Activated T-cell treated with anti-CD3 and anti-CD28 coated beads, Interleukin-2, amount 50 U/mL, for 48 hours (primary cell): ENCODE measurements around the gene CECR2.
"Not testable (repeated sequence)": the region's sequence is repeated elsewhere in the genome, so short reads cannot be mapped to it uniquely, and the experiment has no call there.

Experiments
- DNase-seq, 2 experiments: peaks; one replicate each; pipeline ENCODE4 v3.0.0-alpha.2; 2020

Gene CECR2

DNA sequence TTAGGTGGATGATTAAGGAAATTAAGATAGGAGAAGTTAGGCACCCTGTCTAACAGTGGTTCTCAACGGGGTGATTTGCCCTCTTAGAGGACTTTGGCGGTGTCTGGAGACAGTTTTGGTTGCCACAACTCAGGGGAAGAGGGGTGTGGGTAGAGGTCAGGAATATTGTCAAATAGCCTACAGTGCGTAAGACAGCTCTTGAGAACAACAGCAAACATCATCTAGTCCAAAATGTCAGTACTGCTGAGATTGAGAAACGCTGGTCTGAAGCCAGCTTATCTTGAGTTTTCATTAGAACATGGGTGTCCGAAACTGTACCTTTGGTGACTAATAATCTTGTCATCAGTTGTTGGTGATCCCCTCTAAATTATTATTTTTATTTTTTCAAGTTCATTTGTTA is 38.4 kb downstream of the CECR2 start:
- DNase-seq: no peak

DNA sequence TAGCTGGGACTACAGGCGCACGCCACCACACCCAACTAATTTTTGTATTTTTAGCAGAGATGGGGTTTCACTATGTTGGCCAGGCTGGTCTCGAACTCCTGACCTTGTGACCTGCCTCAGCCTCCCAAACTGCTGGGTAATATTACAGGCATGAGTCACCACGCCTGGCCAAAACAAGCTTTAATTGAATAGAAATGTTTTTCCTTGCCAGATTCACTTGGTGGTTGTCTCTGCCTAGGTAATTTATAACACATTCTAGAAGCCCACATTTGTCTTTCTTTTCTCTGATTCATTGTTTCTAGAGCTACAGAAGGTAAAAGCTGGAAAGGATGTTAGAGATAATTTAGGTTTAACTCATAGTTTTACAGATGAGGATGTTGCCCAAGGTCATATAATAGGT is 41.3 kb downstream of the CECR2 start:
- DNase-seq: no peak

DNA sequence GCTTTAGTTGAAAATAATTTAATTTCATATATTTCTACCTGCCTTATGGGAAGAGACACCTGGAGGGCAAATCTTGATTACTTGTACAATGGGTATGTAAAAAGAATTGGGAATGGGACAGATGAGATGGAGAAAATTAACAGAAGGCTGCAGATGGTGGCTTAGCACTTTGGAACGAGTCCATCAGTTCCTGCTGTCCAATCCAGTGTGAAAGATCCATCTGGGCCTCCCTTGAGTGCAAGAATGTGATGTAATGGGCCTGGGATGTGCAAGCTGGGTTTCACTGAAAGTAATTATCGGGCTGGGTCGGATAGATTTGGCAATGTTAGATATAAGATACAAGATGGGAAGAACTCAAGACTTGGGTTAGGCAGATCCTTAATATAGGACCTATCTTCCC is 42.0 kb downstream of the CECR2 start:
- no peak for DNase-seq

DNA sequence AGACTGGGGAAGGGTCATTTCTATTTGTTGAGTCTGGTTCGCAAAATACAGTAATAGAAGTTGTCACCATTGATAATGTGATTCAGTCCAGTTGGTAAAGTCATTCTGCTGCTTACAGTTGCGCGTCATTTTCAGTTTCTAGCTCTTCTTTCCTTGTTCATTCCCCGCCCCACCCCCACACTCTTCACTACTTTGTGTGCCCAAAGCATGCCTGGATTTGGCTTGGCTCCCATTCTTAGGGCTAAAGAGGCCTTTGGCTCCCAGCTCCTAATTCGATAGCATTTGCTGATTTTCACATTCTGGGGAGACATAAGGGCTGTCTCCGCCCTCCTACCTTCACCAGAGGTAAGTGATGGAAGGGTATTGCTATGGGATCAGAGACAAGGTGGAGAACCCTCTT is 43.0 kb downstream of the CECR2 start:
- DNase-seq: no peak

DNA sequence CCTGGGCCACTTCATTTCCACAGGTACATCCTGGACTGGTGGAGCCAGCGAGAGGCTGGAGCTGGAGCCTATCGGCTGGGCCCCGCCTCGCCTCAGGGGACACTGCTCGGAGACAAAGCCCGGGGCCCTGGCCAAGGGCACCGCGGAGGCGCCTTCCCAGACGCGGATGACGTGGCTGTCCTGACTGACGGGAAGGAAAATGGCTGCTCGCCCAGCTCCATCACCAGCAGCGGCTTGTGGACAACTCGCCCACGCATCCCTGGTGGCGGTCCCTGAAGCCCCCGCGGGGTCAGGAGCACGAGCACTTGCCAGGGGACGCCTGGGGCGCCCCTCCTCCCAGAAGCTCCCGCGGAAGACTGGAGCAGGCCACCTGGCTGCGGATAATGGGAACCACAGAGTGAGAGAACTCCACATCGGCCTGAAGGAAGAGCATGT is 49.6 kb downstream of the CECR2 start:
- DNase-seq: no peak

DNA sequence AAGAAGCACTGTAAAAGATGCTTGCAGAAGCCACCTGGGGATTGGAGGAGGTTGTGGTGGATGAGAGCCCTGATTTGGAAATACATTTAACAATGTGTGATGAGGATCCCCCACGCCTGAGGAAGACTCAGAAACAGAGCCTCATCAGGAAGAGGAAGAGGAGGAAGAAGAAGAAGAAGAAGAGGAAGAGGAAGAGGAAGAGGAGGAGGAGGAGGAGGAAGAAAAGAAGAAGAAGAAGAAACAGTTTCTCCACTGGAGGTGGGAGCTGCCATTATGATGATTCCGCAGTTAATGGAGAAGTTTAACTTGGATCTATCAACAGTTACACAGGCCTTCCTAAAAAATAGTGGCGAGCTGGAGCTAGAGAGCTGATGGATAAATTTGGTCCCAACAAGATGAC is 50.1 kb downstream of the CECR2 start:
- DNase-seq: no peak

DNA sequence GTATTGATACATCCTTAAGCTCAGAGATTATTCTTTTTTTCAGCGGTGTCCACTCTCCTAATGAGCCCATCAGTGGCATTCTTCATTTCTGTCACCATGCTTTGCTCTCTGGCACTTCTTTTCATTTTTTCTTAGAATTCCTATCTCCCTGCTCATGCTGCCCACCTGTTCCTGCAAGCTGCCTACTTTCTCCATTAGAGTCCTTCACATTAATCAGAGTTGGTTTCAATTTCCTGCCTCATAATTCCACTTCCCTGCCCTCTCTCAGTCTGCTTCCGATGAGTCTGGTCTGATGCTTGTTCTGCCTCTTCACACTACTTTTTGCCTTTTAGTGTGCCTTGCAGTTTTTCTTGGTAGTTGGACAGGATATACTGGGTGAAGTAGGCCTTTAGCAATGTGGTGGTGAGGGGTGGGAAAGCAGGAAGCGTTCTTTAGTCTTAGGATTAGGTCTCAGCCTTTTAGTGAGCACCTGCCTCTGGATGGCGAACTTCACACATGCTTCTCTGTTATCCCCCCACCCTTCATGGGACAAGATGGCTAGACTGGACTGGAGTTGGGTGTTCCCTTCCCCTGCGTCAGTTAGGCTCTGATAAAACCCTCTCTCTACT is 53.6 kb downstream of the CECR2 start:
- no peak for DNase-seq

DNA sequence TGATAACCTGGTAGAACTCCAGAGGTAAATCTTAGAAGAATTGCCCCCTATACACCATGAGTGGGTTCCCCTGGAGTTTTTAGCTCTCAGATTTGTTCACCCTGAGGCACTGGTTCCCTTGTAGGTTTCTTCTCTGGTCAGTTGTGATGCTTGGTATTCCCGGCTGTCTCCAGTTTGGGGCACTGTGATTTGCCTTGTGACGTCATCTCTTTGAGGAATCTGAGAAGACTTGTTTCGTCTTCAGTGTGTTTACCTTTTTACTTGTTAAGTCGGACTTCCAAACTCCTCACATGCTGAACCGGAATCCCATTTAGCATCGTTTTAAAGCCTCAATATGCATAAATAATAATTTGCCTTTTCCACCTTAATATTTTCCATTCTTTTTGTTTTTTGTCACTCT is 54.4 kb downstream of the CECR2 start:
- DNase-seq: no peak

DNA sequence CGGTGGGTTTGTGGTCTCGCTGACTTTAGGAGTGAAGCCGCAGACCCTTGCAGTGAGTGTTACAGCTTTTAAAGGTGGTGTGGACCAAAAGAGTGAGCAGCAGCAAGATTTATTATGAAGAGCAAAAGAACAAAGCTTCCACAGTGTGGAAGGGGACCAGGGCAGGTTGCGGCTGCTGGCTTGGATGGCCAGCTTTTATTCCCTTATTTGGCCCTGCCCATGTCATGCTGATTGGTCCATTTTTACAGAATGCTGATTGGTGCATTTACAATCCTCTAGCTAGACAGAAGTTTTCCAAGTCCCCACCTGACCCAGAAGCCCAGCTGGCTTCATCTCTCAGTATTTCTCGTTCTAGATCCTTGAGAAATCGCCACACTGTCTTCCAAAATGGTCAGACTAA is 58.3 kb downstream of the CECR2 start:
- DNase-seq: not testable (repeated sequence)

DNA sequence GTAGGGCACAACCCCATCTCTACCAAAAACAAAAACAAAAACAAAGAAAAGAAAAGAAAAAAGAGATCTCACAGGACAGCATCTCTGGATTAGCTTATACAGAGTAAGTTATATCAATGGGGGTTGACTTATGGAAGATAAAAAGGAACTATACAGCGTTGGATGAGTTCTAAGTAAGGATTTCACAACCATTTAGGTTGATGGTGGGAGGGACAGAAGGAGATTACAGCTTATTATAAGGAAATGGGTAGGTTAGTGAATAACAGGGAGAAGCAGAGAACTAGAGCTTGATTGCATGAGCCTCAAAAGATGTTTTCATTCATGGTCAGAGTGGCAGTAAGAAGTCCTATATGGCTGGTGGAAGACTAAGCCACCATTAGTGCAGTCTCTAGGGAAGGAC is 60.3 kb downstream of the CECR2 start:
- DNase-seq: no peak

DNA sequence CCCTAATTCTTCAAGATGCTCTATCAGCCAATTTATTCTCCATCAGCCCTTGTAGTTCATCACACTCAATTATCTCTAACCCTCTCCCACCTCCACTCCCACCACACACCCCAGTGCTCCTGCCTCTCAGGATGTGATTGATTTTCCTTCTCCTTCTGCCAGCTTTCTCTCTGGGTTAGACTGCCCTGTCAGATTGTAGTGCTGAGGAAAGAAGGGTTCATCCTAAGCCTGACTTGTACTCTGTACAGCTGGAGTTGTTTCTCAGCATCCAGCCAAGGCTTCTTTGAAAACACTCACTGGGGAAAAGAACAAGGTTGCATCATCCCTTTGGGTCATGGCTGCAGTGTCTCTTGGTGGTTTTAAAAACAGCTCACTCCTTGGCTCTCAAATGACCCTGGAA is 61.2 kb downstream of the CECR2 start:
- no peak for DNase-seq

DNA sequence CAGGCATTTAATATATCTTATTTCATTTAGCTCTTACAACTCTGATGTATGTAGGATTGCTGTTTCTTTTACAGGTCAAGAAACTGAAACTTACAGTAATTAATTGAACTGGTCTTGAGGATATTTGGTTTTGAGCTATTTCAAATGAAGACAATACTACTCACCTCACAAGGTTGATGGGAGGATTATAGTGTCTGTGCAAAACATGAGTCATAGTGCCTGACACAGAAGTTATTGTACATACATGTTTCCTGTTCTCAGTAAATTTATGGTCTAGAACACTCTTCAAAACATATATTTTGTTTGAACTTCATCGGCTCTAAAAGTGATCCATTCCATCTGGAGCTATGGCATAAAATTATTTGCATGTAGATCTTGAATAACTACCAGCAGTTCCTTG is 61.9 kb downstream of the CECR2 start:
- no peak for DNase-seq

DNA sequence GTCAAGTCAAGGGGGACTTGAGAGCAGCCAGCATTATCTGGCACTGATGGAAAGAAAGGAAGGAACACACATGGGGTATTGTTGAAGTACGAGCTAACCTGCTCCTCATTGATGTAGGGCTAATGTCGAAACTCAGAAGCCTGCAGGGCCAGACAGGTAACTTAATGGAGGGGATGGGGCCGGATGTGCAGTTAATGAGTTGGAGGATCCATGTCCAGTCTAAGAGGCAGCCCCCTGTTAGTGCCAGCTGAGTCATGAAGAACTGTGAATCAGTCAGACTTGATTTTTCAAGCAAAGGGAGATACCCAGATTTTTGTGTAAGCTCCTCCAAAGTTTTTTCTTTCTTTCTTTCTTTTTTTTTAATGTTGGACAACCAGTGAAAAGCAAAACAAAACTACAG is 65.6 kb downstream of the CECR2 start:
- no peak for DNase-seq

DNA sequence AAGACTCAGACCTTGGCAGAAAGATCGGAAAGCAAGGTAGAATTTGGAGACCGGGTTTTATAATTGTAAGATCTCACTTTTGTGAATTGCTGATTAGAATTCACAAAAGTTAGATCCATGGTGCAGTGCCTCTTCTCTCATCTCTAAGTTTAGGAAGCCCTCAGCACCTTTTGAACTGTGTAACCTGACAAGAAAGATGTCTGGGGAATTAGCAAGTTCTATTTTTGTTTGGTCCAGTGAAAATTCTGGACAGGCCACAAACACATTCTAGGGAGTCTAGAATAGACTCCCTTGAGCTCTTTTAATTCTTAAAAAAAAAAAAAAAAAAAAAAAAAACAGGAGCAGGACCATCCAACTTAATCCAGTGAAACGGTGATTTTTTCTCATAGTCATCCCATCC is 66.1 kb downstream of the CECR2 start:
- no peak for DNase-seq

DNA sequence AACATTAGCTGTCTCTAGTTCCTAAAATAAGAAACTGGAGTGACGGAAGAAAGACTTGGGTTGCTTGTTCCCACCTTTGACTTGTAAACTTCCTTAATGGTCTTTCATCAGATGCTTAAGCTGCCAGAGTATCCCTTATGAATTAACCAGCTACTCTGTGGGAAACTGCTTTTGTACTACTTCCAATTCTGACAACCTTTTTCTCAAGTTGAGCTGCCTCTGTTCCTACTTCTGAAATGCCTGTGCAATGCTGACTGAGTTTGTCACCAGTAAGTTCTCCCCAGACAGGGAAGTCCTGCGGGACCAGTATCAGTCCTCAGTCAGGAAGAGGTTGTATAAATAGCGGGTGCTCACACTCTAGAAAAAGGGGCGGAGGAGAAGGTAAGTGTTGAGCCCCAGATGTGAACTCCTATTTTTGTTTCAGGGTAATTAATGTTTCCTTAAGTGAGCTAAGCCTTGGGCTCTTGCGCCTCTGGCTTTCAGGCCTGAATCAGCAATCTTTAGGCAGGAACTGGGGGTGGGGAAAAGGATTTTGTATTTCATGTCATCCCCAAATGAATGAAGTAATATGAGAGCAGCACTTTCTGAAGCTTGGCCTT is 67.2 kb downstream of the CECR2 start:
- no peak for DNase-seq

DNA sequence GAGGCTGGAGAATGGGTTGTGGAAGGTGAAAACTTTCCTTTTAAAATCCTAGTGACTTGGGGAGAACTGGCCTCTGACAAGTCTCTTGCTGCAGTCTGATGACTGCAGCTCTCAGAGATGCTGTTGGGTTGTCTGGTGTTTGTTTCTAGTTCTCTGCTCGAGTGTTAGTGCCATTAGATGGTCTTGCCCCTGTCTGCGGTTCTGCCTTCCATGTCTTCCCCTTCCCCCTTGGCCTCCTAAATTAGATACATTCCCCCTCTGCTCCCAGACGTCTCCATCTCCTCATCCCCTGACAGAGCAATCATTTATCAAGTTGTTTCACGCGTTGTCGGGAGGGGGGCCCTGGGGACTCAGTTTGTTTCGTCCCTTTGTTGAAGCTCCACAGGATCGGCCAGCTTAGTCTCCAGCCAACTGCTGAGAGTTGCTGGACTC is 67.7 kb downstream of the CECR2 start:
- DNase-seq: no peak

DNA sequence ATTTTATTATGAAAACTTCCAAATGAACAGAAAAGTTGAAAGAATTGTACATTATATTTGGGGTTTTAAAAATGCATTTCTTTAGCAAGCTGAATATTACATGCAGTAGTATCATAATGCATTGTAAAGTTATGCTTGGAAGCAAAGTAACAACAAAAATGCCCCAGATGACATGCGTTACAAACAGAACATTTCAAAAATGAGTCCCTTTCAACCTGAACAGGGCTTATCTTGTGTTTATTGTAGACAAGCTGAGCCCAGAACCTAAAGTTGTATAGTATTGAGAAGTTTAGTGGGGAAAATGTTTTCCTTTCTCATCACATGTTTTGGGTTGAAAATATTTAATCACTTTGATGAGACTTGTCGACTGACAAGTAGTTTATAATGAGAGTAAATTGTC is 68.8 kb downstream of the CECR2 start:
- no peak for DNase-seq

DNA sequence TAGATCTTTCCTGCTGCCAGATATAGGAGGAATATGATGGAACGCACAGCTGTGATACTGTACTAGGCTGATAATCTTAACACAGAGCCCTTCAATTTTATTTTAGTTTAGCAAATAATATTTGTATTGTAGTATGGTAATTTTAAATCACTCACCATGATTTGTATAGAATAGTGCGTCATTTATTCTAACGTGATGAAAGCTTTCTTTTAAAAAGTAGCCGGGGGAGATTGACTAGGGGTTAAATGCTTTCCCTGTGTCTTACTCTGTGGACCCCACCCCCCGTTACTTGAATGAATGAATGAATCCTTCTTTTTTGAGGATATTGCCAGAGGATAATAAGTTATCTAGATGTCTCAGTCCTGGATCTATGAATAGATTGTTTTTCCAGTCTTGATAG is 72.1 kb downstream of the CECR2 start:
- DNase-seq: no peak

DNA sequence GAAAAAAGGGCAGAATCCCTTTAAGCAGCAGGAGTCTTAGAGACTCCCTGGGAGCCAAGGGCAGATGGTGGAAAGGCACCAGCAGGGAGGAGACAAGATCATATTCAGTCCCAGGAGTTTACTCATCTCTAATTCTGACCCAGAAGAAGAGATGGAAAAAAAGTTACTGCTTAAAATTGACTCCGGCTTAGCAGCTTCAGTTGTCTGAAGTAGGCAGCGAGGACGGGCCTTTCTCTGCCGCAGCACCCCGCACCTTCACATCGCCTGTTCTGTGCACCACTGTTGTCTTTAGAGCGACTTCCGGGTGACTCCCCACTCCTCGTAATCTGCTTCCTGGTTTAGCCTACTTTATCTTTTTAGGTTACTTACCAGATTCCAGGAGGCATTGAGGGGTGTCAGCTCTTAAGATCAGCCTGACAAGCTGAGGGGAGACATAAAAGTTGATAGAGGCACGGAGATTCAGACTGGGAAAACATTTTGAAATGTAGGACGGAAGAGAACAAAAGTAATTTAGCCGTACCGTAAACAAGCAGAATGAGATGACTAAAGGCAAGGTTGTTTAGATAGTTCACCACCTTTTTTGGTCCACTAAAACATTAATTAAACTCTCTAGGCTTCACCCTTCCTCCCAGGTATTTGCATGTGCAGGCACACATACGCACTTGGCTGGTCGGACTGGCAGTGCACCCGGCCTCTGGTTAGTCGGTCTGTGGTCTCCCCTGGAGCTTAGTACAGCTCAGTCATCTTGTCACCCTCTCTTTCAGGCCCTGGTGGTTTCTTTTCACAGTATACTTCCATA is 74.3 kb downstream of the CECR2 start:
- DNase-seq: no peak

DNA sequence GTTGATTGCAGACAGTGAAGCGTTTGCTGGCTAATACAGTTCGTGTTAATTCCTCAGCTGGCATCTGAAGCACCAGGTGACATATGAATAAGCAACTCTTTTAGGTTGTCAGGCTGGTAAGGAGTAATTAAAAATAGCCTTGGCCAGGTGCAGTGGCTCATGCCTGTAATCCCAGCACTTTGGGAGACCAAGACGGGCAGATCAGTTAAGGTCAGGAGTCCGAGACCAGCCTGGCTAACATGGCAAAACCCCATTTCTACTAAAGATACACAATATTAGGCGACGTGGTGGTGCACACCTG is 74.9 kb downstream of the CECR2 start:
- no peak for DNase-seq

DNA sequence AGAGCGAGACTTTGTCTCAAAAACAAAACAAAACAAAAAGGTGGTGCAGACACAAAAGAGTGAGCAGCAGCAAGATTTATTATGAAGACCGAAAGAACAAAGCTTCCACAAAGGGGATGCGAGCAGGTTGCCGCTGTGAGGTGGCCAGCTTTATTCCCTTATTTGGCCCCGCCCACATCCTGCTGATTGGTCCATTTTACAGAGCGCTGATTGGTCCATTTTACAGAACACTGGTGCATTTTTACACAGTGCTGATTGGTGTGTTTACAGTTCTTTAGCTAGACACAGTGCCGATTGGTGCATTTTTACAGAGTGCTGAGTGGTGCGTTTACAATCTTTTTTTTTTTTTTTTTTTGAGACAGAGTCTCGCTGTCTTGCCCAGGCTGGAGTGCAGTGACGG is 77.4 kb downstream of the CECR2 start:
- DNase-seq: no peak

DNA sequence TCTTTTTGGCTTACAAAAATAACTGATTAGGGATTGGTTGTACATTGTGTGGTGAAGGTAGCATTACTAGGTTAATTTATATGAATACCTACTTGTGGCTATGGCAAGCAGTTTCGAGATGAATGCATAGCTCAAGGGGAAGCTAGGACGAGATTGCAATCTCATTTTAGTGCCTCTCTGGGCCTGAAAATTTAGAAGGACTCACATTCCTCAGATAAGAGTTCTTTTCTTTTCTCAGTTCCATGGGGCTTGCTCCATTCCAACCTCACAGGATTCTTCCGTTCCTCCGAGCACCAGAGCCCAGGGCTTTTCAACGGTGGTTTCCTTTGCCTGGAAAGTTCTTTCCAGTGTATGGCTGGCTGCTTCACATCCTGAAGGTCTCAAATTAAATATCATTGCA is 82.1 kb downstream of the CECR2 start:
- DNase-seq: no peak

DNA sequence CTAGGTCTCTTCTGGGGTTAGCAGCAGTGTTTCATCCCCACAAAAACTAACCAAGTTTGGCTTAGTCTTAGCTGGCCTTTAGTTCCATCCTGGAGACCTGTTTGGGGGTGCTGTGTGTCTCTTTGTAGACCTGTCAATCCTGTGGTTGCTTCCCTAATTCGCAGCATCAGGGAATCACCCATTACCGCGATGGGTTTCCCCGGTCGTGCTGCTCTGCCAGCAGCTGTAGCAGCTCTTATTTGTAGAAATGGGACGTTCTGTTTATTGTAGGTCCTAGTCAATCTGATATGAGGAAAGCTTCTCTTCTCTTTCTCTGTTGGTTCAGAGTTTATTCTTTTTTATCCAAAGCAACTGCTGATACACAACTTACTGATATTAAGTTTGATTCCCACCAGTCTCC is 91.6 kb downstream of the CECR2 start:
- DNase-seq: no peak

DNA sequence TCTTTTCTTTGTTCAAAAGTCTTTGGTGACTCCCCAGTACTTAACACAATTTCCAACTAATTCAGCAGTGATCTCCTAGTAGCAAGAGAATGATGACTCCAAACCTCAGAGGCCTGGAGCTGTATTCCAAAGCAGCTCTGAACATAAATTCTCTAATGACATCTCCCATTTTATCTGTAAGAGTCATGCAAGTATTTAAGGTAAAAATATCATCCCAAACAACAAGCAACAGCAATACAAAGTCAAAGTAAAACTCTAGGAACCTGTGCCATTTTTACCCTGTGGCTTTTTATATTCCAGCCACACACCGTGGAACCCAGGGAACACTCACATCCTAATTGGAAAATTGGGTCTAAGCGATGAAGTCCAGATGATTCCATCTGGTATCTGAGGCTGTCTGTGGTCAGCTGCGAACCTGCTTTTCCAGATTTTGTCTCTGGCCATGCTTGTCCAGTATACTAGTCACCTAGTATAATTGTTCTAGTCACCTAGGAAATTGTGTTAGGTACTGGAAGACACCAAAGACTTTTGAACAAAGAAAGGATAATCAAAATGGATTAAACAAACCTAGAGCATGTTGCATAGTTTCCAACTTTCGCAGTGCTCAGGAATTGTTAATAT is 101.7 kb downstream of the CECR2 start:
- DNase-seq: no peak
